Fibroblast of lung (primary cell): Measurements from ENCODE around the gene SCRG1. TPM values are rescaled to one million over a fixed set of nuclear protein-coding genes. Genes with fewer than 3 reads are reported as not detected.
A peak's percentile ranks its signal among the peaks of the same experiment; 100 is the strongest.

Experiments
- DNase-seq, 2 donors: peaks; one replicate each; pipeline versions ENCODE4 v3.0.0 to v3.0.0-alpha.2; 2010; ENCODE audit warnings: low read depth in 2 of 2
- H2AFZ ChIP-seq: 2 replicates; pipeline ENCODE4 v1.5.1; 2012; ENCODE audit warnings: low read length, control low read depth, inconsistent platforms
- H3K27ac ChIP-seq: 2 replicates; pipeline ENCODE4 v1.5.1; 2011; ENCODE audit warnings: low read length, control low read depth; ENCODE audit not compliant: insufficient read depth
- H3K27me3 ChIP-seq: 2 replicates; pipeline ENCODE4 v1.5.1; 2011; ENCODE audit warnings: mild to moderate bottlenecking, low read length; ENCODE audit not compliant: control insufficient read depth, insufficient read depth
- H3K36me3 ChIP-seq: 2 replicates; pipeline ENCODE4 v1.5.1; 2011; ENCODE audit warnings: low read length; ENCODE audit not compliant: control insufficient read depth, insufficient read depth
- H3K4me1 ChIP-seq: 2 replicates; pipeline ENCODE4 v1.5.1; 2011; ENCODE audit warnings: low read length; ENCODE audit not compliant: control insufficient read depth, insufficient read depth; ENCODE audit errors: extremely low read depth
- H3K4me2 ChIP-seq: 2 replicates; pipeline ENCODE4 v1.5.1; 2011; ENCODE audit warnings: low read length, control low read depth; ENCODE audit not compliant: insufficient read depth; ENCODE audit errors: extremely low read depth
- H3K4me3 ChIP-seq, 4 experiments: fragments of 200-600 bp in 1 of 4; sonication (generic) in 1 of 4; replicated peaks in 1 of 4; 2 replicates each; pipeline ENCODE4 v1.5.1; 2011 to 2016; ENCODE audit warnings: low read length in 4 of 4, low read depth in 3 of 4, mild to moderate bottlenecking in 3 of 4, control low read depth in 2 of 4, inconsistent platforms in 1 of 4, mixed read lengths in 1 of 4; ENCODE audit not compliant: insufficient read depth in 1 of 4; ENCODE audit errors: control extremely low read depth in 1 of 4
- H3K79me2 ChIP-seq: 2 replicates; pipeline ENCODE4 v1.5.1; 2012; ENCODE audit warnings: mild to moderate bottlenecking, low read length, inconsistent platforms; ENCODE audit not compliant: control insufficient read depth, insufficient read depth
- H3K9ac ChIP-seq: 2 replicates; pipeline ENCODE4 v1.5.1; 2011; ENCODE audit warnings: mild to moderate bottlenecking, low read length, control low read depth; ENCODE audit not compliant: insufficient read depth
- H3K9me3 ChIP-seq: 2 replicates; pipeline ENCODE4 v1.5.1; 2012; ENCODE audit warnings: low read depth, low read length; ENCODE audit not compliant: control insufficient read depth, insufficient read depth
- H4K20me1 ChIP-seq: 2 replicates; pipeline ENCODE4 v1.5.1; 2011; ENCODE audit warnings: low read length; ENCODE audit not compliant: control insufficient read depth, insufficient read depth; ENCODE audit errors: extremely low read depth
- CTCF ChIP-seq, 2 donors: IDR thresholded peaks in 1 of 2; conservative IDR thresholded peaks in 1 of 2; 1 replicate in 1 of 2; 2 replicates in 1 of 2; pipeline ENCODE4 v1.5.1; 2011 to 2012; ENCODE audit warnings: low read length in 2 of 2, control low read depth in 1 of 2, inconsistent platforms in 1 of 2, low read depth in 1 of 2, mild to moderate bottlenecking in 1 of 2
- EZH2 ChIP-seq: IDR thresholded peaks from 2 replicates; pipeline ENCODE4 v1.5.1; 2012; ENCODE audit warnings: low read length, control low read depth, mild to moderate bottlenecking; ENCODE audit errors: missing control alignments
- polyA plus RNA-seq, 2 donors: library from polyadenylated mRNA; depleted of rRNA in 1 of 2; stranded (reverse) in 1 of 2; unstranded in 1 of 2; fragments of >200 nt; gene quantifications; 2 replicates each; pipeline ENCODE4 v1.2.1, GENCODE V29; 2011 to 2012; ENCODE audit warnings: missing spikeins in 1 of 2
- total RNA-seq: library from RNA; depleted of rRNA; stranded (reverse); fragments of >200 nt; gene quantifications from 2 replicates; pipeline ENCODE4 v1.2.1, GENCODE V29; 2014

Gene SCRG1
- total and polyA plus RNA-seq, 2 donors (not counting 1 experiment from before 2014, with no cell fraction given), result 0.17 to 0.39 TPM

- Histone ChIP-seq H3K4me1 (no peaks in the 10 kb centered on the region), H3K36me3 (no peaks in the 10 kb centered on the region), H3K27ac (no peak overlapping the region), H3K4me2 (no peak overlapping the region), H3K79me2 (no peaks in the 10 kb centered on the region), H4K20me1 (no peaks in the 10 kb centered on the region), H3K9me3 (no peaks in the 10 kb centered on the region), H2AFZ (no peak overlapping the region), H3K9ac (no peak overlapping the region), H3K4me3 (peak overlapping the region in 1 of 4 experiments; percentile 26), H3K27me3 (no peaks in the 10 kb centered on the region)
- DNase-seq, result peak in 1 of 2 donors; percentile 19
- TF ChIP-seq CTCF (conservative IDR thresholded peaks at IDR 0.05 in 1 of 2, IDR thresholded peaks at IDR 0.05 in 1 of 2; ENCODE audit: low read depth in 1 of 2, low read length in 2 of 2), result no peak
- TF ChIP-seq EZH2, result no peak
Measured at GRCh38 chr4:173398220-173398619, 696 bp downstream of the SCRG1 start.

GRCh38 chr4:173397604-173398003 lies 1.3 kb downstream of the SCRG1 start:
- Histone ChIP-seq H2AFZ (no peak overlapping the region), H3K9me3 (no peaks in the 10 kb centered on the region), H3K4me2 (no peak overlapping the region), H3K4me3 (peak overlapping the region in 1 of 4 experiments; percentile 24), H4K20me1 (no peaks in the 10 kb centered on the region), H3K9ac (no peak overlapping the region), H3K27ac (no peak overlapping the region), H3K4me1 (no peaks in the 10 kb centered on the region), H3K36me3 (no peaks in the 10 kb centered on the region), H3K27me3 (no peaks in the 10 kb centered on the region), H3K79me2 (no peaks in the 10 kb centered on the region)
- DNase-seq, result no peak
- no peak for TF ChIP-seq CTCF (conservative IDR thresholded peaks at IDR 0.05 in 1 of 2, IDR thresholded peaks at IDR 0.05 in 1 of 2; ENCODE audit: low read depth in 1 of 2, low read length in 2 of 2)
- no peak for TF ChIP-seq EZH2

- Histone ChIP-seq H3K4me2 (no peak overlapping the region), H3K36me3 (no peaks in the 10 kb centered on the region), H3K27ac (no peak overlapping the region), H3K4me1 (no peaks in the 10 kb centered on the region), H3K9me3 (no peaks in the 10 kb centered on the region), H2AFZ (no peak overlapping the region), H3K9ac (no peak overlapping the region), H4K20me1 (no peaks in the 10 kb centered on the region), H3K4me3 (no peak overlapping the region), H3K79me2 (no peaks in the 10 kb centered on the region), H3K27me3 (no peaks in the 10 kb centered on the region)
- DNase-seq, result no peak
- TF ChIP-seq EZH2 (no peak), CTCF (conservative IDR thresholded peaks at IDR 0.05 in 1 of 2, IDR thresholded peaks at IDR 0.05 in 1 of 2; ENCODE audit: low read depth in 1 of 2, low read length in 2 of 2) (no peak)
Measured at GRCh38 chr4:173391701-173392100, 7.2 kb downstream of the SCRG1 start.
